ENCODE results near the gene STOML2.
"Not testable (repeated sequence)": the region's sequence is repeated elsewhere in the genome, so short reads cannot be mapped to it uniquely, and the experiment has no call there.

The STOML2 gene, protein sequence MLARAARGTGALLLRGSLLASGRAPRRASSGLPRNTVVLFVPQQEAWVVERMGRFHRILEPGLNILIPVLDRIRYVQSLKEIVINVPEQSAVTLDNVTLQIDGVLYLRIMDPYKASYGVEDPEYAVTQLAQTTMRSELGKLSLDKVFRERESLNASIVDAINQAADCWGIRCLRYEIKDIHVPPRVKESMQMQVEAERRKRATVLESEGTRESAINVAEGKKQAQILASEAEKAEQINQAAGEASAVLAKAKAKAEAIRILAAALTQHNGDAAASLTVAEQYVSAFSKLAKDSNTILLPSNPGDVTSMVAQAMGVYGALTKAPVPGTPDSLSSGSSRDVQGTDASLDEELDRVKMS

GRCh38 chr9:35102769-35103659, at the start of gene STOML2:
Gene STOML2 (minus strand): TSS chr9:35103131. CDS start chr9:35103094, 37 bp downstream.
- DNase-seq, result peak; percentile 89

DNA sequence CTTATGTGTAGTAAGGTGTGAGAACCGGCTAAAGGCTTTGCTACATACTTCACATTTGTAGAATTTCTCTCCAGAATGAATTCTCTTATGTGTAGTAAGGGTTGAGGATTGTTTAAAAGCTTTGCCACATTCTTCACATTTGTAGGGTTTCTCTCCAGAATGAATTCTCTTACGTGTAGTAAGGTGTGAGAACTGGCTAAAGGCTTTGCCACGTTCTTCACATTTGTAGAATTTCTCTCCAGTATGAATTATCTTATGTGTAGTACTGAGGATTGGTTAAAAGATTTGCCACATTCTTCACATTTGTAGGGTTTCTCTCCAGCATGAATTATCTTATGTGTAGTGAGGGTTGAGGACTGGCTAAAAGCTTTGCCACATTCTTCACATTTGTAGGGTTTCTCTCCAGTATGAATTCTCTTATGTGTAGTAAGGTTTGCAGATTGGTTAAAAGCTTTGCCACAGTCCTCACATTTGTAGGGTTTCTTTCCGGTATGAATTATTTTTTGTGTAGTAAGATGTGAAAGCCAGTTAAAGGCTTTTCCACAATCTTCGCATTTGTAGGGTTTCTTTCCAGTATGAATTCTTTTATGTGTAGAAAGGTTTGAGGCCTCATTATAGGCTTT, 45.1 kb upstream of the STOML2 start:
- not testable (repeated sequence) for DNase-seq

GRCh38 chr9:35142037-35142436, 39.1 kb upstream of the STOML2 start:
- DNase-seq, result no peak

- DNase-seq, result no peak
These were observed 37.2 kb upstream of the STOML2 start for GRCh38 chr9:35140093-35140492.

- no peak for DNase-seq
These were observed 33.9 kb upstream of the STOML2 start for GRCh38 chr9:35136866-35137265.

DNA sequence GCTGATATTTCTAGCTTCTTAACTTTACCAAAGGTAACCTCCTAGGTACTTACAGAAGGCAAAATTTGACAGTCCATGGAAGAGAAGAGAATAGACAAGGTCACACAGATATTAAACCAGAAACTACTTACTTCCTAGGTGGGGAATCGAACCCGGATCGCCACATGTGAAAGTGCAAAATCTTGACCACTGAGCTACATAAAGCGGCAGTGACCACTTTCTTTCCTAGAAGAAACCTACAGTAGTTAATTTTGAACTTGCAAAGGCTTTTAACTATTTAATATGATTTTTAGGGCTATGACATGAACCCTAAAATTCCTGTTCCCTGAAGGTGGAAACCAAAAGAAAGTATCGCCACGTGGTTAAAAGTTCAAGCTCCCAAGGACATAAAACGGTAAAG, 33.1 kb upstream of the STOML2 start:
- no peak for DNase-seq

DNA sequence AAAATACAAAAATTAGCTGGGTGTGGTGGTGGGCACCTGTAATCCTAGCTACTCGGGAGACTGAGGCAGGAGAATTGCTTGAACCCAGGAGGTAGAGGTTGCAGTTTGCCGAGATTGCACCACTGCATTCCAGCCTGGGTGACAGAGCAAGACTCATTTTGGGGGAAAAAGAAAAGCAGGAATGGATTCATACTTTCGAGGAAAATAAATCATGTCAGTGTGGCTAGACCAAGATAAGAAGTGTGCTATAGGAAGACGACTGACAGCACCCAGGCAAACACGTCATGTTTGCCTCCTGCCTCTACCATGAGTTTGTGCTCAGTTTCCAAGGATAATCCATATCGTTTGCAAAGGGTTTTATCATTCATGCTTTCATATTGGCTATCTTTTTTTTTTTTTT, 32.0 kb upstream of the STOML2 start:
- DNase-seq, result no peak

DNA sequence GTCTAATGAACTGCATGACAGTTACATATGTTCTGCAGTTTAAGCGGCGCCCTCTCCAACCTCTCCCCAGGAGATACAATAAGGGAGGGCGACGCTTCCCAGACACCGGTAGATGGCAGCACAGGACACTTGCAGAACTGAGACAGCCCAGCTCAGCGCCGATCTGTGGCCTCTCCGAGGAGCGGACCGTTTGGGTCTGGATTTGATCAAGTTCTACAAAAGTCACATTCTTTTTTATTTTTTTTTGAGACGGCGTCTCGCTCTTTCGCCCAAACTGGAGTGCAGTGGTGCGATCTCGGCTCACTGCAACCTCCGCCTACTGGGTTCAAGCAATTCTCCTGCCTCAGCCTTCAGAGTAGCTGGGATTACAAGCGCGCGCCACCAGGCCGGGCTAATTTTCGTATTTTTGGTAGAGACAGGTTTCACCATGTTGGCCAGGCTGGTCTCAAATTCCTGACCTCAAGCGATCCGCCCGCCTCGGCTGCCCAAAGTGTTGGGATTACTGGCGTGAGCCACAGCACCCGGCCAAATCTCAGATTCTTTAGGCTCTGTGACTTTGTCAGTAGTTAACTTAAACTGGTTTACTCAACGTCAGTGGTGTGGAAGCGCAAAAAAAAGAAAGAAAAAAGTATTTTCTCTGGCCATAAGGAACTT, 14.1 kb upstream of the STOML2 start:
- DNase-seq, result peak; percentile 81

GRCh38 chr9:35116539-35116897, 13.6 kb upstream of the STOML2 start:
- no peak for DNase-seq

DNA sequence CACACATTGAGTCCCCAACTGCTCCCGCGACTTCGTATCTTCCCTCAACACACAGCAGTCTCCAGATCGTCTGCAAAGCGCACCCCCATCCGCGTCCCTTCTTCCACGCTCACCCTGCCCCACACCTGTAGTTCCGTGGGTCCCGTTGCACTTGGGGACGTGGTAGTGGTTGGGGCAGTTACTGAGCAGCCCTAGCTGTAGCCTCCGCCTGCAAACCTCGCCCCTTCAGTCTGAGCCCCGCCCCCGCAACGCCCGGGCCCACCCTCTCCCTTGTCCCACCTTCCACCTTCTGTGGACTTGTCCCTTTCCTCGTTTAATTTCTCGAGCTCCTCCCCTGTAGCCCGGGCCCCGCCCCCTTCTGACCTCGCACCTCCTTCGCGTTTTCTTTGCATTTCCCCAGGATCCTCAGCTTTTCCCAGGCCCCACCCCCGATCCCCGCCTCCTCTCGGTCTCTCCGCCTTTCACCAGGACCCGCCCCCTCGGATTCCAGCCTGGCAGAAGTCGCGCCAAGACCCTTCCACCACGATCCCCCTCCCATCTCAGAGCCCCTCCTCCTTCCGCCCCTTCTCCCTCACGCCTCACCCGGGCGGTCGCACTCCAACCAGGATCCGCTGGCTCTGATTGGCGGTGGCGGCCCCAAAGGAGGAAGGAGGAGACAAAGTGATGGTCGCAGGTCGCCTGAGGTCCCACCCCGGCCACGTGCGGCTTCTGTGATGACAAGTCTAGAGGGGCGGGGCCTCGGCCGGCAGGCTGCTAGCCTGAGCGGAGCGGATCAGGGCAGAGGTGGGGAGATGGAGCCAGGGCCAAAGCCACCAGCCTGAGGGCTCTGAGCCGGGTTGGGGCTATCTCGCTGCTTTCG, 13.0 kb upstream of the STOML2 start, which contains the start of gene ATOSB:
ATOSB (minus strand) TSS at position 183 of the 859 bp plus-strand sequence. CDS start 7,588 bp downstream, outside the sequence.
- DNase-seq, result peak; percentile 89

DNA sequence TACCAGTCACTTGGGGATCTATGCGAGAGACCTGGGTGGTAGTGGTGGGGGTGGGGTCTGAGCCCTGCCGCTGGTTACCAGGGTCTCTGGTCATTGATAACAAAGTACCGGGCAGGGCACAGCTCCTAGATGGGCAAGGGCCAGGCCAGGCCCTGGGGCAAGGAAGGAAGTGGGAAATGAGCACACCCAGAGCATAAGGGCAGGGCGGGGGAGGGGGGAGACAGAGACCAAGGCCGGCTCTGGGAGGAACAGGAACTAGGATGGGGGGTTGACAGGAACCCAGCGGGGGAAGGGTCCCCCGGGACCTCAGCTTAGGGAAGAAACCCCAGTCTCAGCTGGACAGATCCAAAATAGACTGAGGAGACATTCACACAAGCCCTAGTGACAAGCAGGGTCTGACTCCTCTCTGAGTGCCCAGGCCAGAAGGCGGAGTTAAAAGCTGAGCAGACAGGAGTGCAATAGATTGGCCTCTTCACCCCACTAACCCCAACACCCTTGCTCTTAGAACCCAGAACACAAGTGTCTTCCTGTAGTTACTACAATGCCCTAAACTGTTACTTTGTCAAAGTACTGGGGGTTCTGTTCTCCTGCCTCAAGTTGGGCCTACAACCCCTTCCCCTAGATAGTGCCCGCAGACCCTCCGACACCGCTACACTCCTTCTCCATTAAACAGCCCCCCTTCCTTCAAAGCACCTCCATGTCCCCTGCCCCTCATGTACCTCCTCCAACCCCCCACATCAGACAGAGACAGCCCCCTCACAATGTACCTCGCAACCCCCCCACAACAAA, 12.1 kb upstream of the STOML2 start:
- DNase-seq, result no peak

GRCh38 chr9:35114113-35114839, 11.3 kb upstream of the STOML2 start:
- no peak for DNase-seq

- DNase-seq, result no peak
These were observed 9.5 kb upstream of the STOML2 start for GRCh38 chr9:35112257-35113020.

DNA sequence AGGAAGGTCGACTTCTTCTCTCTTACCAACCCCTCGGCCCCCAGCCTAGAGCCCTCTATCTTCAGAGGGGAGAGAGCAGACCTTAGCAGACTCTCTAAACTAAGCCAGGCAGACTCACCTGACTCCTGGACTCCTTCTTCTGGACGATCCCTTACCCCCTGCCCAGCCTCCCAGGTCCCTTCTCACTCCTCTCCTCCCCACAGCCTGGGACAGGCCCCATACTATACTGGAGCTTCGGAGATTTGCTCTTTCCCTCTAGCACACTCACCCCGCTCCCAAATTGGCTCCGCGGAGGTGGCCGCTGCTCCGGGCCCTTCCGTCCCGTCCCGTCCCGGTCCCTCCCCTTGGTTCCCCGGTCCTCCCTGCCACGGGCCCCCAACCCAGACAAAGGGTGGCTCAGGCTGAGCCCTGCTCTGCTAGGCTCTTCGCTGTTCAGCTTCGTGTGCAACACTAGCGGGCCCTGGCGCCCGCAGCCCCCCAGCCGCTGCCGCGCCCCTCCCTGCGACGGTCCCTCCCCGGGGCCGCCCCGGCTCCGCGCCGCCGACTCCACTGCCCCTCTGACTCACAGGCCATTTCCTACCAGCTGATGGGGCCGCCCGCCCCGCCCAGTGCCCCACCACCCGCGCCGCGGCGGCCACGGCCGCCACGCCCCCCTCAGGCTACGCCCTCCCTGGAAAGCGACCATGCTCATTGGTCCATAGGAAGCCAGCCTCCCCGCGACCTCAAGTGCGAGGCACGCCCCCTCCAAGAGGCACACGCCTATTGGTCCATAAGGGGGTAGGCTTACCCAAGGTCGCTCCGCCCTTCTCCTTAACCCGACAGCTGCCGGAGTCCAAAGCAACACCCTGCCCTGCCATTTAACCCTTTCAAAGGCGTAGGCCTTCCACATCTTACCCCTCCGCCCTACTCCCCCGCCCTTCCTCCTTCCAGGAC, 8.3 kb upstream of the STOML2 start:
- peak; percentile 85 for DNase-seq

DNA sequence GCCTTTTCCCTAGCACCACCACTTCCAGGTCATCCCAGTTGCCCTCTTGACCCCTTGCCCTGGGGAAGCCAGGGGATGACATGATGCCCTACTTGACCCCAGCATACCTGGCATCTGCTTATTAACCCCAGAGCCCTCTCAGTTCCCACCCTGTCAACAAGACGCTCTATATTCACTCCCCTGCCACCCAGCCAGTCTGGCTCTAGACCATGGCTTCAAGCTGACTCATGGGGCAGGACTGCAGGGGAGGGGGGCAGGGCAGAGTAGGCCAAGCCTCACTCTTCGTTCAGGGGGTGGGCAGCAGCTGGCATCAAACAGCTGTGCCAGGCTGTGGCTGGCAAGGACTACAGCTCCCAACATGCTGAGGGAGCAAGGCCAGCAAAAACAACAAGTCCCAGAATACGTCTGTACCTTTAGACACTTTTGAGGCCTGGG, 7.4 kb upstream of the STOML2 start:
- DNase-seq, result no peak

DNA sequence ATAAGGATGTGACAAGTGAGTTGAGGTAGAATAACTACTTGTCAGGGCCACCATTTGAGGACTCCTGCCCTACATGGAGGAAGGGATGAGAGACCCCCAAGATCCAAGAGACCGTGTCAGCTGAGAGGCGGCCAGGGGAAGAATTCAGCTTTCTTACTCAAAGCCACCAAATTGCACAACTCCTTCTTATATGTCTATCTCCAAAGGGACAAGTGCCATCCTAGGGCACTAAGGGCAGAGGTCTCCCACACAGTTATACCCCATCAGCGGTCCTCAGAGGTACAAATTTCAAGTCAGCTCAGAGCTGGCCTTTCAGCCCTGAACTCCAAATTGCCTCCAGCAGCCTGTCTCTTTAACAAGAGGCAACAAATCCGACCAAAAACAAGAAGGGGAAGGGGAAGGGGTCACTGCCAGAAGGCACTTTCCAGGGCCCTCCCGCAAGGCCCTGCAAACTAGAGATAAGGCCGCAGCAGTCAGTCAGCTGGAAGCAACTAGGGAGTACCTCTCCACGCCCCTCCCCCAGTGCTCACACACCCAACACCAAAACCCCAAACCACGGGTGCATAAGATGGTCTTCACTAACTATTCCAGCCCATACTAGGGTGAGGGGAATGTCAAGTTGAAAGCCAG, 6.1 kb upstream of the STOML2 start:
- DNase-seq, result no peak

DNA sequence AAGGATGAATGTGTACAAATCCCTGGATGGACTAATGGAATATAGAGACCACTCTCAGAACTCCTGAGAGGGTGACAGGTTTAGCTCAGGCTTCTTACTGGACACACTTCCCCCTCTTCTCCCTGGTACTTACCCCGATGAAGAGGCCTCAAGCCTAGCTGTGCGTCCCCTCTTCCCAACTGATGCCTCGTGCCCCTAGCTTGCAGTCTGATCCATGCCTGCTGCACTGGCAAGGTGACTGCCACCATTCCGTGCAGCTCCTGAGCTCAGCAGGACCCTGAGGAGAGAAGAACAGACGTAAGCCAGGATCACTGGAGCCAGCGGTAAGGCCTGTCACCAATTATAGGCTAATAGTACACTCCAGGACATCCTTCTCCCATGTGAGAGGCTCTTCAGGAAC, 5.5 kb upstream of the STOML2 start:
- DNase-seq, result no peak

All from NCI-H2171 treated with DMSO at 0.1 percent for 48 hours (cell line).